Astrocyte of the cerebellum (primary cell): ENCODE measurements around the gene RAB10.

ENCODE experiments used
- DNase-seq: peaks from one replicate; pipeline ENCODE4 v3.0.0-alpha.2; 2011; ENCODE audit warnings: low read depth
- H3K4me3 ChIP-seq: 2 replicates; pipeline ENCODE4 v1.5.1; 2011; ENCODE audit warnings: mild to moderate bottlenecking, low read depth, low read length, moderate library complexity
- CTCF ChIP-seq: IDR thresholded peaks from 2 replicates; pipeline ENCODE4 v1.5.1; 2012; ENCODE audit warnings: low read length, low read depth, moderate library complexity, mild to moderate bottlenecking; ENCODE audit errors: missing control alignments
- in situ Hi-C: cut with HindIII; loops from 2 replicates; pipeline ENCODE4 v1.10.0; 2017; ENCODE audit warnings: low sequenced_read_pairs

RAB10 gene

GRCh38 chr2:26067980-26068507, 34.2 kb downstream of the RAB10 start:
- H3K4me3 ChIP-seq, result no peak overlapping the region
- TF ChIP-seq CTCF, result no peak
- in situ Hi-C loops, result no loop called here

GRCh38 chr2:26068602-26069298, 34.9 kb downstream of the RAB10 start:
- in situ Hi-C loops, result no loop called here
- no peak for TF ChIP-seq CTCF
- no peak overlapping the region for H3K4me3 ChIP-seq
- peak; percentile 77 for DNase-seq

More at GRCh38 chr2:26067980-26068507, 34.2 kb downstream of the RAB10 start:
- no peak for DNase-seq

- no peak for DNase-seq
- H3K4me3 ChIP-seq, result no peak overlapping the region
- TF ChIP-seq CTCF, result no peak
- in situ Hi-C loops, result loop anchor here (5.0 kb wide), 1 partner anchor 63 kb away; no protein-coding TSS in a partner anchor
Measured at GRCh38 chr2:26070730-26071129, 36.8 kb downstream of the RAB10 start.

- DNase-seq, result no peak
- no peak for TF ChIP-seq CTCF
- H3K4me3 ChIP-seq, result no peak overlapping the region
- in situ Hi-C loops, result loop anchor here (5.0 kb wide), 1 partner anchor 66 kb away; no protein-coding TSS in a partner anchor
Measured at GRCh38 chr2:26072925-26073768, 39.3 kb downstream of the RAB10 start.

- no peak overlapping the region for H3K4me3 ChIP-seq
- in situ Hi-C loops, result loop anchor here (5.0 kb wide), 1 partner anchor 67 kb away; no protein-coding TSS in a partner anchor
- DNase-seq, result no peak
- no peak for TF ChIP-seq CTCF
Measured at GRCh38 chr2:26073830-26074229, 39.9 kb downstream of the RAB10 start.

GRCh38 chr2:26074676-26075075, 40.8 kb downstream of the RAB10 start:
- no peak overlapping the region for H3K4me3 ChIP-seq
- no peak for DNase-seq
- in situ Hi-C loops, result loop anchor here (5.0 kb wide), 1 partner anchor 67 kb away; no protein-coding TSS in a partner anchor
- TF ChIP-seq CTCF, result no peak
